Prostate gland (tissue), 2 donors: Measurements from ENCODE around the gene CDK19. TPM values are rescaled to one million over a fixed set of nuclear protein-coding genes. Genes with fewer than 3 reads are reported as not detected.
A peak's percentile ranks its signal among the peaks of the same experiment; 100 is the strongest.

Experiments
- DNase-seq: peaks from one replicate; pipeline ENCODE4 v3.0.0-alpha.2; 2019; ENCODE audit warnings: low spot score
- H3K27ac ChIP-seq, 2 donors: fragments of 200-600 bp; sonication (generic); 2 replicates each; pipeline ENCODE4 v1.5.1; 2017 to 2019
- H3K27me3 ChIP-seq: fragments of 200-600 bp; sonication (generic); replicated peaks from 2 replicates; pipeline ENCODE4 v1.5.1; 2019; ENCODE audit not compliant: insufficient read depth
- H3K36me3 ChIP-seq, 2 donors: fragments of 200-600 bp; sonication (generic); 1 replicate in 1 of 2; 2 replicates in 1 of 2; pipeline versions ENCODE4 v1.5.1 to v1.8.1; 2017 to 2019
- H3K4me1 ChIP-seq: fragments of 200-600 bp; sonication (generic); replicated peaks from 2 replicates; pipeline ENCODE4 v1.5.1; 2019
- H3K4me3 ChIP-seq, 2 donors: fragments of 200-600 bp; sonication (generic); 2 replicates each; pipeline ENCODE4 v1.5.1; 2017 to 2019
- H3K9me3 ChIP-seq: fragments of 200-600 bp; sonication (generic); 2 replicates; pipeline ENCODE4 v1.5.1; 2017
- CTCF ChIP-seq, 4 experiments: fragments of 200-600 bp in 2 of 4; fragments of 450-650 bp in 2 of 4; sonication (generic) in 2 of 4; IDR thresholded peaks; 1 replicate in 3 of 4; 2 replicates in 1 of 4; pipeline ENCODE4 v1.5.1; 2016 to 2019; ENCODE audit warnings: antibody characterized with exemption in 4 of 4, mild to moderate bottlenecking in 2 of 4, moderate library complexity in 2 of 4
- POLR2A ChIP-seq: fragments of 450-650 bp; IDR thresholded peaks from one replicate; pipeline ENCODE4 v1.6.1; 2016; ENCODE audit warnings: antibody characterized with exemption, mild to moderate bottlenecking
- POLR2AphosphoS5 ChIP-seq: sonication (generic); formaldehyde crosslinking; IDR thresholded peaks from one replicate; pipeline ENCODE4 v1.6.1; 2017; ENCODE audit warnings: antibody characterized with exemption
- WGBS: methylation state at CpG from one replicate; pipeline ENCODE4 v1.1.5; 2018; 5-methylcytosine and 5-hydroxymethylcytosine counted together
- intact Hi-C: fragments of 100-400 bp; cut with DNase I; formaldehyde crosslinking; loops from one replicate; pipeline ENCODE4 v1.14.2; 2022
- total RNA-seq, 2 donors: library from RNA; depleted of rRNA; stranded (reverse); fragments of >200 nt; gene quantifications; one replicate each; pipeline ENCODE4 v1.1.0, GENCODE V29; 2016

CDK19 gene
- total RNA-seq, 2 donors from 2014 or later: 41.4 to 70.2 TPM

GRCh38 chr6:110617057-110617456 lies 198.2 kb downstream of the CDK19 start:
- no peaks in the 10 kb centered on the region for H3K27me3 ChIP-seq
- H3K9me3 ChIP-seq: no peaks in the 10 kb centered on the region
- 89% methylated on average over 1 of the region's 1 CpG for WGBS
- intact Hi-C loops: no loop called here
- no peak overlapping the region for H3K4me3 ChIP-seq
- no peak overlapping the region for H3K27ac ChIP-seq
- no peak for DNase-seq
- H3K4me1 ChIP-seq: no peaks in the 10 kb centered on the region
- H3K36me3 ChIP-seq: no peaks in the 10 kb centered on the region
- TF ChIP-seq POLR2AphosphoS5: no peak
- TF ChIP-seq CTCF (IDR thresholded peaks at IDR 0.05): no peak
- no peak for TF ChIP-seq POLR2A

GRCh38 chr6:110615722-110616121 lies 199.5 kb downstream of the CDK19 start:
- intact Hi-C loops: no loop called here

GRCh38 chr6:110614586-110614985 lies 200.7 kb downstream of the CDK19 start:
- no peaks in the 10 kb centered on the region for H3K27me3 ChIP-seq
- no peaks in the 10 kb centered on the region for H3K9me3 ChIP-seq
- no peak overlapping the region for H3K4me3 ChIP-seq
- WGBS: 68% methylated on average over 5 of the region's 5 CpGs
- H3K4me1 ChIP-seq: no peaks in the 10 kb centered on the region
- H3K27ac ChIP-seq: peak overlapping the region in 1 of 2 donors; percentile 20
- TF ChIP-seq CTCF (IDR thresholded peaks at IDR 0.05): no peak
- TF ChIP-seq POLR2AphosphoS5: no peak
- TF ChIP-seq POLR2A: no peak
- intact Hi-C loops: no loop called here
- DNase-seq: no peak
- no peaks in the 10 kb centered on the region for H3K36me3 ChIP-seq

More at GRCh38 chr6:110615722-110616121, 199.5 kb downstream of the CDK19 start:
- H3K27me3 ChIP-seq: no peaks in the 10 kb centered on the region
- no peak for DNase-seq
- no peak overlapping the region for H3K27ac ChIP-seq
- 82% methylated on average over 1 of the region's 1 CpG for WGBS
- no peaks in the 10 kb centered on the region for H3K36me3 ChIP-seq
- H3K9me3 ChIP-seq: no peaks in the 10 kb centered on the region
- H3K4me3 ChIP-seq: no peak overlapping the region
- H3K4me1 ChIP-seq: no peaks in the 10 kb centered on the region
- TF ChIP-seq POLR2AphosphoS5: no peak
- no peak for TF ChIP-seq CTCF (IDR thresholded peaks at IDR 0.05)
- TF ChIP-seq POLR2A: no peak

GRCh38 chr6:110614106-110614505 lies 201.2 kb downstream of the CDK19 start:
- Histone ChIP-seq H3K27ac (peak overlapping the region in 1 of 2 donors; percentile 20), H3K9me3 (no peaks in the 10 kb centered on the region), H3K27me3 (no peaks in the 10 kb centered on the region), H3K4me1 (no peaks in the 10 kb centered on the region), H3K4me3 (no peak overlapping the region), H3K36me3 (no peaks in the 10 kb centered on the region)
- TF ChIP-seq POLR2A (no peak), CTCF (IDR thresholded peaks at IDR 0.05) (no peak), POLR2AphosphoS5 (no peak)
- DNase-seq: no peak
- 86% methylated on average over 1 of the region's 1 CpG for WGBS
- intact Hi-C loops: no loop called here

GRCh38 chr6:110613356-110613755 lies 201.9 kb downstream of the CDK19 start:
- no peak for TF ChIP-seq POLR2A
- TF ChIP-seq CTCF (IDR thresholded peaks at IDR 0.05): no peak
- no peak for TF ChIP-seq POLR2AphosphoS5
- intact Hi-C loops: no loop called here
- Histone ChIP-seq H3K9me3 (no peaks in the 10 kb centered on the region), H3K27me3 (no peaks in the 10 kb centered on the region), H3K4me3 (no peak overlapping the region), H3K4me1 (no peaks in the 10 kb centered on the region), H3K36me3 (no peaks in the 10 kb centered on the region), H3K27ac (no peak overlapping the region)
- 93% methylated on average over 6 of the region's 6 CpGs for WGBS
- DNase-seq: no peak
